Measurements from ENCODE around the gene TPST2.

The TPST2 gene

DNA sequence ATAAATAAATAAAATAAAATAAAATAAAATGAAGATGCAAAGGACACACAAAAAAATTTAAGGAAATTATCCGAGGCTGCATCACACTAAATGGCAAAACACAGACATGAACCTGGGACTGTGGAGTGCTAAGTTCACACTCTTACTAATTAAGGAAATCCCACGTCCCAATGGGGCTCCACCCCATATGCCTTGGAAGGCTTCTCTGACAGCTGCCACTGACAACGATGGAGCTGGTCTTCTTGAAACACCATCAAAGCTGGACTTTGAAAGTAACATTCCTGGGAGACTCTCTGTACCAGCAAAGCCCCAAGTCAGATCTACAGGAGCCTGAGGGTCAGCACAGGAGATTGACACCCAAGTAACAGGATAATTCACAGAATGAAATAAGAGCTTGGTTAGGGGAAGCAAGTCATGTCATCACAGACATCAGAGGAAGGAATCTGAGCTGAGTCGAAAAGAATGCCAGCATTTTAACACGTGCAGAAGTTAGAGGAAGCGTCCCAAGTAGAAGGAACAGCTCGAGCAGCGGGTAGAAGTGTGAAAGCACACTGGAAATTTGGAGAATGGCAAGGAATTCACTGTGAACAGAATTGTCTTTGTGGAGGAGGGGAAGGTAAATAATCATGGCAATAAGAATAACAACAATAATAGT is 13.8 kb downstream of the TPST2 start:
- H3K27ac ChIP-seq (ENCODE audit: low read depth, low read length): no peak overlapping the region
- no peaks in the 10 kb centered on the region for H3K9me2 ChIP-seq (replicated peaks; ENCODE audit: control insufficient read depth, low read length)
- H3K36me3 ChIP-seq (ENCODE audit: control insufficient read depth, low read length): peaks cover 18% of the 10 kb centered on the region
- no peak for TF ChIP-seq EZH2phosphoT487 (IDR thresholded peaks at IDR 0.05; ENCODE audit: borderline replicate concordance, low read length)
- TF ChIP-seq, protein P1, sequence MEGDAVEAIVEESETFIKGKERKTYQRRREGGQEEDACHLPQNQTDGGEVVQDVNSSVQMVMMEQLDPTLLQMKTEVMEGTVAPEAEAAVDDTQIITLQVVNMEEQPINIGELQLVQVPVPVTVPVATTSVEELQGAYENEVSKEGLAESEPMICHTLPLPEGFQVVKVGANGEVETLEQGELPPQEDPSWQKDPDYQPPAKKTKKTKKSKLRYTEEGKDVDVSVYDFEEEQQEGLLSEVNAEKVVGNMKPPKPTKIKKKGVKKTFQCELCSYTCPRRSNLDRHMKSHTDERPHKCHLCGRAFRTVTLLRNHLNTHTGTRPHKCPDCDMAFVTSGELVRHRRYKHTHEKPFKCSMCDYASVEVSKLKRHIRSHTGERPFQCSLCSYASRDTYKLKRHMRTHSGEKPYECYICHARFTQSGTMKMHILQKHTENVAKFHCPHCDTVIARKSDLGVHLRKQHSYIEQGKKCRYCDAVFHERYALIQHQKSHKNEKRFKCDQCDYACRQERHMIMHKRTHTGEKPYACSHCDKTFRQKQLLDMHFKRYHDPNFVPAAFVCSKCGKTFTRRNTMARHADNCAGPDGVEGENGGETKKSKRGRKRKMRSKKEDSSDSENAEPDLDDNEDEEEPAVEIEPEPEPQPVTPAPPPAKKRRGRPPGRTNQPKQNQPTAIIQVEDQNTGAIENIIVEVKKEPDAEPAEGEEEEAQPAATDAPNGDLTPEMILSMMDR (IDR thresholded peaks at IDR 0.05; ENCODE audit: low read depth, low read length, poor library complexity, severe bottlenecking): no peak
- H3K4me3 ChIP-seq (ENCODE audit: low read length): no peak overlapping the region
- peaks cover 4% of the 10 kb centered on the region; the same call in 1 of the 2 replicates for H3F3A ChIP-seq (ENCODE audit: control insufficient read depth, insufficient read depth)
- H3K4me2 ChIP-seq (ENCODE audit: low read length): no peak overlapping the region
- H3K79me2 ChIP-seq (ENCODE audit: control insufficient read depth, low read length): peaks cover 91% of the 10 kb centered on the region
- no peaks in the 10 kb centered on the region for H3K9me3 ChIP-seq (ENCODE audit: control insufficient read depth, insufficient read depth, low read length)
- H3K4me1 ChIP-seq (ENCODE audit: control insufficient read depth, low read length): peaks cover 40% of the 10 kb centered on the region
- peaks cover 4% of the 10 kb centered on the region; the same call in 1 of the 2 replicates for H4K20me1 ChIP-seq (ENCODE audit: control insufficient read depth, insufficient read depth, low read depth, low read length)
- no peaks in the 10 kb centered on the region for H3K27me3 ChIP-seq (ENCODE audit: control insufficient read depth, low read length)

DNA sequence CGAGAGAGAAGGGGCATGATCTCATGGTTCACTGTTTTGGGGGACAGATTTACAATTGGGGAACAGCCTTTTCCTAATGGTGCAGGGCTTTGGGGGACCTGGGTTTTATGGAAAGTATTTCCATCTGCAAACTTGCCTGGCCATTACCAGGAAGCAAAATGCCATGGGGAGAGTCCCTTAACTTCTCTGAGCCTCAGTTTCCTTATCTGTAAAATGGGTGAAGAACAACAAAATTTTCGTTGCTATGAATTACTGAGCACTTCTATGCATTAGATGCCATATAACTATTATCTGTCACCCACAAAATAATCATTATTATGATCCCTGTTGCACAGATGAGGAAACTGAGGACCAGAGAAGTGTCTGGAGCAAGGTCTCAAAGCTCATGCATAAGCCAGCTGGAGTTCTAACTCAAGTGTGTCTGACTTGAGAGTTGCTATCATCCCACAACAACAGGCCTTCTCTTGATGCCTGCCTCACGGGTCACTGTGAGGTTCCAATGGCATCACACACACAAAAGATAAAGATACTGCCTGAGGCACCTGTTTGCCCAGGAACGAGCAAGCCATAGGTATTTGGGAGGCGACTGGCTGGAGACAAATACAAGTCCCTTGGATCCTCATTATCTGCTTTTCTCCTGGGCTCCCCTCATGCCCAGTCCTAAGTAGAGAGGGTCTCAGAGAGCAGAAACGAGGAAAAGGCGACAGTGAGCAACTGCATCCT is 15.8 kb downstream of the TPST2 start:
- no peak overlapping the region for H3K4me2 ChIP-seq (ENCODE audit: low read length)

DNA sequence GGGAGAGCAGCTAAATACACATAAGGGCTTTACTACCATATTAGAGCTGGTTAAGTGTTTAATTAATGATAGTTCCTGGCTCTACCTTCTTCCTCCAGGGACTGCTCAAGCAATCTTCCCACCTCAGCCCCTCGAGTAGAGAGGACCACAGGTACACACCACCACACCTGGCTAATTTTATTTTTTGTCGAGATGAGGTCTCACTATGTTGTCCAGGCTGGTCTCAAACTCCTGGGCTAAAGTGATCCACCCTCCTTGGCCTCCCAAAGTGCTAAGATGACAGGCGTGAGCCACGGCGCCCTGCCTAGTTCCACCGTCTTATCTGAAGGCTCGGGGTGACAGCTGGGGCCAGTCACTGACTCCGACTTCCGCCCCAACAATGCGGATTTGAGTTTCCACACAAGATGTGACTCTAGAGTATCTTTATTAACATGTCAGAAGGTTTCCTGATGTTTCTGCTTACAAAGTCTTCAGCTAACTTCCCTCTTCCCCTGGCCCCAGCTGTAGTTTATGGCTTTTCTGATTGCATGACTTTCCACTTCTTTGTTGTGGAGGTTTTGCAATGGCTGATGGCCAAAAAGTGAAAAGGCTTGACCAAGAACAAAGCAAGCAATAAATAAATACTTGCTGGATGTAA is 16.8 kb downstream of the TPST2 start:
- H3K4me2 ChIP-seq (ENCODE audit: low read length): no peak overlapping the region
- no peak overlapping the region for H3K4me3 ChIP-seq (ENCODE audit: low read length)
- no peak overlapping the region for H3K27ac ChIP-seq (ENCODE audit: low read depth, low read length)

More for the DNA sequence above, 15.8 kb downstream of the TPST2 start:
- Histone ChIP-seq H3K9me3 (ENCODE audit: control insufficient read depth, insufficient read depth, low read length) (no peaks in the 10 kb centered on the region), H3K4me1 (ENCODE audit: control insufficient read depth, low read length) (peaks cover 20% of the 10 kb centered on the region), H3K27ac (ENCODE audit: low read depth, low read length) (no peak overlapping the region), H3K9me2 (replicated peaks; ENCODE audit: control insufficient read depth, low read length) (no peaks in the 10 kb centered on the region), H4K20me1 (ENCODE audit: control insufficient read depth, insufficient read depth, low read depth, low read length) (peaks cover 4% of the 10 kb centered on the region; the same call in 1 of the 2 replicates), H3K36me3 (ENCODE audit: control insufficient read depth, low read length) (peaks cover 11% of the 10 kb centered on the region), H3F3A (ENCODE audit: control insufficient read depth, insufficient read depth) (no peaks in the 10 kb centered on the region), H3K4me3 (ENCODE audit: low read length) (no peak overlapping the region), H3K27me3 (ENCODE audit: control insufficient read depth, low read length) (no peaks in the 10 kb centered on the region), H3K79me2 (ENCODE audit: control insufficient read depth, low read length) (peaks cover 85% of the 10 kb centered on the region)
- TF ChIP-seq EZH2phosphoT487 (IDR thresholded peaks at IDR 0.05; ENCODE audit: borderline replicate concordance, low read length): no peak
- TF ChIP-seq, protein P1 (IDR thresholded peaks at IDR 0.05; ENCODE audit: low read depth, low read length, poor library complexity, severe bottlenecking): no peak

More for the DNA sequence above, 16.8 kb downstream of the TPST2 start:
- Histone ChIP-seq H3F3A (ENCODE audit: control insufficient read depth, insufficient read depth) (no peaks in the 10 kb centered on the region), H3K4me1 (ENCODE audit: control insufficient read depth, low read length) (peaks cover 14% of the 10 kb centered on the region), H3K36me3 (ENCODE audit: control insufficient read depth, low read length) (peaks cover 5% of the 10 kb centered on the region), H3K9me2 (replicated peaks; ENCODE audit: control insufficient read depth, low read length) (no peaks in the 10 kb centered on the region), H3K27me3 (ENCODE audit: control insufficient read depth, low read length) (no peaks in the 10 kb centered on the region), H4K20me1 (ENCODE audit: control insufficient read depth, insufficient read depth, low read depth, low read length) (peaks cover 4% of the 10 kb centered on the region; the same call in 1 of the 2 replicates), H3K79me2 (ENCODE audit: control insufficient read depth, low read length) (peaks cover 83% of the 10 kb centered on the region), H3K9me3 (ENCODE audit: control insufficient read depth, insufficient read depth, low read length) (no peaks in the 10 kb centered on the region)
- TF ChIP-seq, protein P1 (IDR thresholded peaks at IDR 0.05; ENCODE audit: low read depth, low read length, poor library complexity, severe bottlenecking): no peak
- TF ChIP-seq EZH2phosphoT487 (IDR thresholded peaks at IDR 0.05; ENCODE audit: borderline replicate concordance, low read length): no peak
